ENCODE measurements around the gene CTPS2.
"Not testable (repeated sequence)": the region's sequence is repeated elsewhere in the genome, so short reads cannot be mapped to it uniquely, and the experiment has no call there.

The CTPS2 gene

DNA sequence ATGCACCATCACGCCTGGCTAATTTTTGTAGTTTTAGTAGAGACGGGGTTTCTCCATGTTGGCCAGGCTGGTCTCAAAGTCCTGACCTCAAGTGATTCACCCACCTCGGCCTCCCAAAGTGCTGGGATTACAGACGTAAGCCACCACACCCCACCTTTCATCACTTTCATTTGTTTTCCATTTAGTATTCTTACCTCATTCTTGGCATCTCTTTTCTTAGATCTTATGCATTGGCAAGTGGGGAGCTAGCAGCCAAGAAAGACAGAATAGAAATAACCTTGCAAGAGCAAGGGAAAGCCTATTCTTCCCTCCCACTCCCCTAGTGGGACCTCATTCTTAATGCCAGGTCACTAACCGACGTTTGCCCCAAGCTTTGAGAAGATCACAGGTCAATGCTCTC is 84.0 kb downstream of the CTPS2 start:
- not testable (repeated sequence) for H3K4me3 ChIP-seq (ENCODE audit: low read length); DNase-seq (ENCODE audit: low read depth, low spot score)

DNA sequence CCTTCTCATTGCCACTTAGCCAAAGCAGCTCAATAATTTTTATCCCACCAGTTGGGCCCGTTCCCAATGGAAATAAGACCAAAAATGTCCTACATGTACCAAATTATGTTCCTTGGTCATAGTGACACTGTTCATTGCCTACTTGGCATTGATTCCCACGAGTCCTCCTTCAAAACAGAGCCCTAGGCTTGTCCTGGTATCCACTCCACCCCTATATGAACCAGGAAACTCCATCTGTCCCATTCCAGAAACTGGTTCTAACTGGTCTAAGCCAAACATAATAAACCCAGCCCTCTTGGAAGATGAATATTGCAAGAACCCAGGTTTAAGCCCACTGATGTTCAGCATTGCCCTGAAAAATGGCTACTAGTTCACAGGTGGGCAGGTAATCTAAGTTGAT is 93.4 kb downstream of the CTPS2 start:
- DNase-seq (ENCODE audit: low read depth, low spot score) = no peak
- H3K4me3 ChIP-seq (ENCODE audit: low read length) = no peak overlapping the region

DNA sequence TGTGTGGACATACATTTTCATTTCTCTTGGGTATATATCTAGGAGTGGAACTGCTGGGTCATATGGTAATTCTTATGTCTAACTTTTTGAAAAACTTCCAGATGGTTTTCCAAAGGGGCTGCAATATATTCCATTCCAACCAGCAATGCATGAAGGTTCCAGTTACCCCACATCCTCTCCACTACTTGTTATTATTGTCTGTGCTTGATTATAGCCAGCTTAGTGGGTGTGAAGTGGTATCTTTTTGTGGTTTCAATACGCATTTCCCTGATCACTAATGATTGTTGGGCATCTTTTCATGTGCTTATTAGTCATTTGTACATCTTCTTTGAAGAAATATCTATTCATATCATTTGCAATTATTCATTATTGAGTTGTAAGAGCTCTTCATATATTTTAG is 94.0 kb downstream of the CTPS2 start:
- no peak for DNase-seq (ENCODE audit: low read depth, low spot score)
- H3K4me3 ChIP-seq (ENCODE audit: low read length) = no peak overlapping the region

DNA sequence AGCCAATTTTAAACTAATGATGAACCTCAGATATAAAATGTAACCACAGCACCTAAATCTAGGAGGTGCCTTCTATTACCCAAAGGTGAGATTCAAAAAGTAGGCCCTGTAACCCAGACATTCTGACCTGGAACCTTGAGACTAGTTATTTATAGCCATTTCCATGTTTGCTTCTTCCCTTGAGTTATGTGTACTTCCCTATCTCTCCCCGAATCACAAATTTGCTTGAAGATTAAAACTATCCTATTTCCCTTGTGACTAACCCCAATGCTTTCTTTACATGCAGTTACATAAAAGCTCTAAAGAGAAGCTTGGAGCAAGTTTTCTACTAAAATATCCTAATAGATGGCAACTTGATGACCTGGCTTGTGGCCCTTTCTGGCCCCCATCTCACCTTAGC is 95.1 kb downstream of the CTPS2 start:
- DNase-seq (ENCODE audit: low read depth, low spot score) = no peak
- no peak overlapping the region for H3K4me3 ChIP-seq (ENCODE audit: low read length)

DNA sequence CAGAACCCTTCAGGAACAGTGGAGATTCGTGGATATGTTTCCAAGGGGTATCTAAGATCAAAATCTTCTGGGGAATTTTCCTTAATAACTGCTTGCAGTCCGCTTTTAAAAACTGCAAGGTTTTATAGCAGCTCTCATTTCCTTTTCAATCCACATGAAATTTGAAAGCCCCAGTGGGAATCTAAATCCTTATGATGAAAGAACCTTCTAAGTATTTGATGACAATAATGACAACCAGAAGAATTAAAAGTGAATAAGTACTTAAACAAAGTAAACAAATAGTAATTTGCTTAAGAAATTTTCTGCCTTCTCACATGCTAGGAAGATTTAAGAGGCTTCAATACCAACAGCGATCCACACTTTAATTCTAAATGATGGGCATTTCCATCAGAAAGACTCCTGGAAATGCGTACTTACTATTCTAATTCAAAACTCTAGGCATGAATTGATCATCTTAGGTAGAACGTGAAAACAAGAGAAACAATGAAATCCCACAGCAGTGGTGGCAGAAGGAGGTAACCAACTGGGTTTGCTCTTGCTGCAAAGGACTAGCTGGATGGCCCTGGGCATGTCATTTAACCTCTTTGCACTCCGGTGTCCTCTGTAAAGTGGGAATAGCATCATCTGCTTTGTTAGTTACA is 100.1 kb downstream of the CTPS2 start:
- no peak overlapping the region for H3K4me3 ChIP-seq (ENCODE audit: low read length)
- DNase-seq (ENCODE audit: low read depth, low spot score) = no peak

DNA sequence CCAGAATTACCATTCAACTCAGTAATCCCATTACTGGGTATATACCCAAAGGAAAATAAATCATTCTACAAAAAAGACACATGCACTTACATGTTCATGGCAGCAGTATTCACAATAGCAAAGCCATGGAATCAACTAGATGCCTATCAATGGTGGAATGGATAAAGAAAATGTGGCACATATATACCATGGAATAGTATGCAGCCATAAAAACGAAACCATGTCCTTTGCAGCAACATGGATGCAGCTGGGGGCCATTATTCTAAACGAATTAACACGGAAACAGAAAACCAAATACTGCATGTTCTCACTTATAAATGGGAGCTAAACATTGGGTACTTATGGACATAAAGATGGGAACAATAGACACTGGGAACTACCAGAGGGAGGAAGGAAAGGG is 101.8 kb downstream of the CTPS2 start:
- not testable (repeated sequence) for DNase-seq (ENCODE audit: low read depth, low spot score); H3K4me3 ChIP-seq (ENCODE audit: low read length)

DNA sequence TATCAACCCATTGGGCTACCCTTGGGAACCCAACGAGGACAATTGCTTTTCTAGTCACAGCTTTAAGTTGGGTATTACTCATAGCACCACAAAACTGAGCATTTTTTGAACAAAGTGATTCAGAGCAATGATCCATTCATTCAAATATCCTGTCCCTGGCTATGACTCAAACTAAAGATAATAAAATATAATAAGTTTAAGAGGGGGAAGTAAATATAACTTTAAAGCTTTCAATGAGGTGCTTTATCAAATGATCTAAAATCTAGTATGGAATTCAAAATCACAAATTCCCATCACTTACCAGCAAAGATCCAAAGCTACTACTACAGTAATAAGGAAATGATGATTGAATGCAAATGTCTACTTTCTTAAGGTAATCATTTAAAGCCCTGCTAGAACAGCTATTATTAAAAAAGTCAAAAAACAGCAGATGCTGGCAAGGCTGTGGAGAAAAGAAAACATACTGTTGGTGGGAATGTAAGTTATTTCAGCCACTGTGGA is 102.3 kb downstream of the CTPS2 start:
- DNase-seq (ENCODE audit: low read depth, low spot score) = no peak

DNA sequence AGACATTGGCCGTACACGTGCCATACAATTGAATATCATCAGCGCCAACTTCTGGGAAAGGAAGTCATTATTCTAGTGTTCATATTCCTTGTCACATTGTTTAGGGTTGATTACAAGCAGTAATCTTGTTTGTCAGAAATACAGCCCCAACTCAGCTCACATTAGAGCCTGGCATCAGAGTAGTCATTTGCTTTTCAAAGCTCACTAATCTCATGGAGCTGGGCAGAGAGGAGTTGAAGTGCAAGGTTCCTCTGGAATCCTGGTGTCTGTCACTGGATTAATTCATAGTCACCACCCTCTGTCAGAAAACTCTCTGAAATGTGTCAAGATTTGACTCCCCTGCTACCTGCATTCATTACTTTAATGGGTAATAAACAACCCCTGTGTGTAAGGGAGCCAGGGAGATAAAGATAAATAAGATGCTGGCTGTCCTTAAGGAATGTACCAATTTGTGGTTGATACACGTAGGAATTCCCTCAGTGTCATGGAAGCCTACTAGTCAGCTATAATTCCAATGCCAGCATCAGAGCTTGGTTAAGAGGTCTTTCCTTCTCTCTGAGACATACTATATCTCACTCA is 106.2 kb downstream of the CTPS2 start:
- H3K4me3 ChIP-seq (ENCODE audit: low read length) = no peak overlapping the region
- no peak for DNase-seq (ENCODE audit: low read depth, low spot score)

More for the DNA sequence above, 102.3 kb downstream of the CTPS2 start:
- no peak overlapping the region for H3K4me3 ChIP-seq (ENCODE audit: low read length)

DNA sequence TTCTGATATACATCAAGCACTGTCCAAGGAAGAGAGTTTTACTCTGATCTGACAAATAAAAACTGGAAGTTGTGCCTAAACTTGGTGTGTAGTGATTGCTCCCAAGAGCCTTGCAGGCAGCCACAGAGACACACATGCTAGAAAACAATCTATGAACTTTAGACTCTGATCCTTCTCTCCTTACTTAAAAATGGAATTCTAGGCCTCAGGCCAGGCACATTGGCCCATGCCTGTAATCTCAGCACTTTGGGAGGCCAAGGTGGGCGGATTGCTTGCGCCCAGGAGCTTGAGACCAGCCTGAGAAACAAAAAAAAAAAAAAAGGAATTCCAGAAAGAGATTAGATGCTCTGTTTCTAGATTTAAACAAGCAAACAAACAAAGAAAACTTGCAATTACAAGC is 108.1 kb downstream of the CTPS2 start:
- no peak for DNase-seq (ENCODE audit: low read depth, low spot score)
- no peak overlapping the region for H3K4me3 ChIP-seq (ENCODE audit: low read length)

DNA sequence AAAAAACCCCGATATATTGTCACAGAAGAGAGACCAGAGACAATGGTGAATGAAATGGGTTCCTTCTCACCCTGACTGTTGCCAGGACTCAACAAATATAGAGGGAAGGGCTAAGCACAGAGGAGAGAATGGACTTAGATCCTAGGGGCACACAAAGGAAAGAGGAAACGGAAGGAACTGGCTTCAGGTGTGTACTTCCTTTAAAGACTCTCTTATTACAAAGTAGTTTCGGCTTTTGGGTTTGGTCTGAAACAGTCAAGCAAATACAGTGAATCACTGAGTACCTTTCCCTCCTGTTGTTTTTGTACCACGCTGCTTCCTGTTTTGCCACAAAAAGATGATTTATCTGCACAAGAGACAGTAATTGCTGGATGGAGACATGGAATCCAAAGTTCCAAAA is 108.6 kb downstream of the CTPS2 start:
- DNase-seq (ENCODE audit: low read depth, low spot score) = no peak
- no peak overlapping the region for H3K4me3 ChIP-seq (ENCODE audit: low read length)

DNA sequence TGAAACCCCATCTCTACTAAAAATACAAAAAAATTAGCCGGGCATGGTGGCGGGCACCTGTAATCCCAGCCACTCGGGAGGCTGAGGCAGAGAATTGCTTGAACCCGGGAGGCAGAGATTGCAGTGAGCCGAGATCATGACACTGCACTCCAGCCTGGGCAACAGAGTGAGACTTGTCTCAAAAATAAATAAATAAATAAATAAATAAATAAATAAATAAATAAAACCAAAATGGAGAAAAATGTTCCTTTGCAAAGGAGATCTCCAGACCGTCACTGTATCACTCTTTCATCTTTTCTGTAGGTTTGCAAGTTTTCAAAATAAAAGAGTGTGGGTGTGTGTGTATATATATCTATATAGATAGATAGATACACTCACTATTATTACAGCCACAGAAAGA is 109.2 kb downstream of the CTPS2 start:
- not testable (repeated sequence) for DNase-seq (ENCODE audit: low read depth, low spot score); H3K4me3 ChIP-seq (ENCODE audit: low read length)

DNA sequence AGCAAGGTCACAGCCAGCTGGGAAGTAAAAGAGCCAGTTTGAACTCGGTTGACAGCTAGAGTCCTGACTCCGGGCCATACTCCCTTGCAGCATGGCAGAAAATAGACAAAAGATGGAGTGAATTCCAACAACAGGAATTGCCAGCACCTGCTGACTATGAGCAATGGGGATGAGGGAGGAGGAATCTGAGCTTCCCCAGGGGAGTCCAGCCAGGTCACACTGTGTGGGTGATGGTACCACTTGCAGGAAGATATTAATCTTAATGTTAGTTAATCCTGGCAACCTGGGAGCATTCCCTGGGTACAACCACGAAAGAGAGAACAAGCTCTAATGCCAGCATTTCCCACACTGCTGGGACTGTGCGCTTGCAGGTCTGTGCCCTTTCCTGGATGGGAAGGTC is 110.6 kb downstream of the CTPS2 start:
- DNase-seq (ENCODE audit: low read depth, low spot score) = no peak

DNA sequence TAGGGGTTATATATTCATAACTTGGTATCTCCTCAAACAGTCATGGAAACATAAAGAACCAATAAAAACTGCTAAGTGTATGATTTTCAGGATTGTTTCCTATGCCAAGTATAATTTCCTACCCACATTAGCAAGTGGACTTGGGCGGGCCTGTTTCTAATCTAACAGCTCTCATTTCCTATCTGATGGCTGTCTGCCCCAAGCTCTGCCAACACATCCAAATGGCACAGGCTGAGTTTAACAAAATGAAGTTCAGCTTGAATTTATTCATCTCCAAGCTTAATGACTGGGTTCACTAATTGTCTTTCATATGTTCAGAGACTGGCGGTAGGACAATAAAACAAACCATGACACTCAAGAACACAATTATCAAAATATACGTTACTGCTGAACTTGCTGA is 118.0 kb downstream of the CTPS2 start:
- H3K4me3 ChIP-seq (ENCODE audit: low read length) = no peak overlapping the region
- no peak for DNase-seq (ENCODE audit: low read depth, low spot score)

More for the DNA sequence above, 110.6 kb downstream of the CTPS2 start:
- H3K4me3 ChIP-seq (ENCODE audit: low read length) = no peak overlapping the region

DNA sequence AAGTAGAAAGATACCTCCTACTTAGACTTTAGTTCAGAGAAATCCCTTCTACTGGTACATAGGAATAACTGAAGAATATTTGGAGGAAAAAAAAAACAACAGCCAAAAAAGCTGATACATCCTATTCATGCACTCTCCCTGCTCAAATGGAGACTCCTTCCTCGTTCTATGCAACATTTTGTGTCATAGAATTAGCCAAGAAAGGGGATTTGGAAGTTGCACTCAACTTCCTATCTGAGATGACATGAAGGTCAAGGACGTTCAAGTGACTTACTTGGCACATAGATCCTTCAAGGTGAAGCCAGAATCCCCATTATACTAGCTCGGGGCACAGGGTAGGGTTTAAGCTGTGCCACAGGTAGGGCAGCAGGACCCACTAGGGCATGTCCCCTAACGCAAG is 118.7 kb downstream of the CTPS2 start:
- no peak for DNase-seq (ENCODE audit: low read depth, low spot score)
- no peak overlapping the region for H3K4me3 ChIP-seq (ENCODE audit: low read length)

DNA sequence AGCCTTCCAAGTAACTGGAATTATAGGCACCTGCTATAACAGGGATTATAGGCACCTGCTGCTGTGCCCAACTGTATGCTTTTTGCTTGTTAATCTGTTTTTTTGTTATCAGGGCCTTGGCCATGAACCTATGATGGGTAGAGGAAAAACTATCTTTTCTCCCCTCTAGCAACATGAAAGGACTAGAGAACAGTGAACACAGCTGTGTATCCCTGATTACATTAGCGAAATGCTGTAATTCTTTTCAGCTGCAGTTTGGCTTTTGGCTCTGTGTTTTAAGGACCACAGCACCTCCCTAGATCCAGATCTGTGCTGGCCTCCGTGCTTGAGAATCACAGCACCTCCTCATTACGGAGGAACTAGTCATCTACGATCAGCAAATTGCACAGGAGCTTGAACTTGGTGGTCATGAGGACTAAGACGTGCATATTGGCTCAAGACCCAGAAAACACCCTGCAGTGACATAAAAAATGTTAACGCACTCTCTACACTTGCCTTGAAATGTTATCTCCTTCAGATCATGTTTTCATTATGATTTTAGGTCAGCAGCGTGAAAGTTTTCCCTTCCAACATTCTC is 120.2 kb downstream of the CTPS2 start:
- DNase-seq (ENCODE audit: low read depth, low spot score) = no peak

DNA sequence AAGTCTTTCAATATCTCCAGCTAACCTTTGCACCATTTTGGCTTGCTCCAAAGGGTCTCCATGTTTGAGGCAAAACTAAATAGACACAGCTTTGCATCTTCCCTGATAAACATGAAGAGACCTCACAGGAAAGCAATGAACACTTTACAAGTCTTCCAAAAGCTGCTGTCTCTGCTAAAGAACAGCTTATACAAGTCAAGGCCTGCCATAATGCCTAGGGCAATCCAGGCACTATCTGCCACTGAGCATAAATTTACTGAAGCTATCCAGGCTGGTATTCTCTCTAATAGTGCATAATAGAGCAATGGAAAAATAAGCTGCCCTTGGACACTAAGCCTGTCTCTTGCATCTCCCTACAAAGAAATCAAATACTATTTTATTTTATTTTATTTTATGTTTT is 122.6 kb downstream of the CTPS2 start:
- no peak for DNase-seq (ENCODE audit: low read depth, low spot score)
- H3K4me3 ChIP-seq (ENCODE audit: low read length) = no peak overlapping the region

More for the DNA sequence above, 120.2 kb downstream of the CTPS2 start:
- H3K4me3 ChIP-seq (ENCODE audit: low read length) = no peak overlapping the region

DNA sequence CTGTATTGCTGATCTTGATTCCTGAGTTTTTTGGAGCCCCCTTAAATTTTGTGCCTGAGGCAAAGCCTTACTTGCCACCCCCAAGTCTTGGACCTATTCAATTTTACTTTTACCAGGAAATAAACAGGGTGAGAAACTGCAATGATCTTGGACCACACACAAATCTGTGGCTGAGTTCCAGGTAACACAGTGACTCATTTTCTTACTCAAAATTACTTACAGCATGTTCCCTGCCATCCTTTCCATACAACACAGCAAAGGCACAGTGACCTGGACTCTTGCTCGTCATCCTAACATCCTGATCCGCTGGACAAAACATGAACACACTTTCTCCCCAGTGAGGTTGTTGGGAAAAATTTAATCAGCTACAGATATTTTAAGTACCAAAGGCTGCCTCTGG is 123.3 kb downstream of the CTPS2 start:
- no peak overlapping the region for H3K4me3 ChIP-seq (ENCODE audit: low read length)
- DNase-seq (ENCODE audit: low read depth, low spot score) = no peak

DNA sequence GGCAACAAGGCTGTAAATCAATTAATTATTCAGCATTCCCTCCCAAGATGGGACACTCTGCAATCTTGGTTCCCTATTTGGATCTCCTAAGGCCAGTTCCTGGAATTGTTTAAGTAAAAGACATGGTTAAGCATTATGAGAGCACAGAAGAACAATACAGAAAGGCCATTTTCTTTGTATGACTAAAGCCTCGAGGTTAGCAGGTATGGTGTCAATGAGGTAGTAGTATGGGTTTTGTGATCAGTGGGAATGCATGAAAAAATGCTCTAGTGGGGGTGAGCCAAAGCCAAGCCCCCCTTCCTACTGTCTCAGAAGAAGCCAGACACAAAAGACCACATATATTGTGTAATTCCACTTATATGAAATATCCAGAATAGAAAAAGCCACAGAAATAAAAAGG is 124.2 kb downstream of the CTPS2 start:
- no peak overlapping the region for H3K4me3 ChIP-seq (ENCODE audit: low read length)
- no peak for DNase-seq (ENCODE audit: low read depth, low spot score)

DNA sequence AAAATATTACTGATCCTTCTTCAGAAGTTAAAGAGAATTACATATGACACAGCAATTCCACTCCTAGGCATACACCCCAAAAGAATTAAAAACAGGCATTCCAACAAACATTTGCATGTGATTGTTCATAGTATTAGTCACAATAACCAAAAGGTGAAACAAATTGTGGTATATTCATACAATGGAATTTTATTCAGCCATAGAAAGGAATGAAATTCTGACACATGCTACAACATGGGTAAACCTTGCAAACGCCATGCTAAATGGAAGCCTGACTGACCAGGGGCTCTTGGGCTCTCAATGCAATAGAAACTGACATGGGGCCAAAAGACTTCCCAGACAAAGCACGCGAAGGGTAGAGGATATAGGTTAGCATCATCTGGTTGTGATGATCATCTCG is 124.6 kb downstream of the CTPS2 start:
- no peak for DNase-seq (ENCODE audit: low read depth, low spot score)
- no peak overlapping the region for H3K4me3 ChIP-seq (ENCODE audit: low read length)

DNA sequence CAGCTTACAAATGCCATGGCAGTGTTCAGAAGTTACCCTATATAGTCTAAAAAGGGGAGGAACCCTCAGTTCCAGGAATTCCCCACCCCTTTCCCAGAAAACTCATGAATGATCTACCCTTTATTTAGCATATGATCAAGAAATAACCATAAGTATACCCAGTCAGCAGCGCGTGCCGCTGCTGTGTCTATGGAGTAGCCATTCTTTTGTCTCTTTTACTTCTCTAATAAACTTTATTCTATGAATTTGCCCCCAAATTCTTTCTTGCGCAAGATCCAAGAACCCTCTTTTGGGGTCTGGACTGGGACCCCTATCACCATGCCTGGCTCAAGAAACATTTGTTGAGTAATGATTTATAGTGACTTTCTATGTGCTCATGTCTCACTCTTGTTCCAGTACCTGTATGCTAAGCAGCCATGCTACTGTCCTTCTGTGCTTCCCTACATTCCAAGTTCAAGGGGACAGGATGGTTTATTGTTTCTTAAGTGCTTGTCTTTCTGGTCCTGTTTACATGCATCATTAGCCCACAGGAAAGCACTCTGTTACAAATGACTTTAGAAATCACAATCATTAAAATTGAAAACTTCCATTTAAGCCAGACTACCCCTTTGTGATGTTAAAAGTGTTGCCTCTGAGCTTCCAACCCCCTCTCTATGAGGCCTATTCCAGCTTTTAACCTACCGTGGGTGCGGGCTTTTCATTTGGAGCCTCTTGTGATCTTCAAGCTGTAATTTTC is 125.9 kb downstream of the CTPS2 start:
- DNase-seq (ENCODE audit: low read depth, low spot score) = no peak
- H3K4me3 ChIP-seq (ENCODE audit: low read length) = no peak overlapping the region

Measured in Jurkat, Clone E6-1 (cell line).